ENCODE data around the gene MRTFB. TPM values are rescaled to one million over a fixed set of nuclear protein-coding genes. Genes with fewer than 3 reads are reported as not detected.

The MRTFB gene
- total and polyA plus RNA-seq, 2 of the 13 experiments (the other 11 are each of a cell fraction or from before 2014, with no cell fraction given), result 11.4 to 14.0 TPM

- TF ChIP-seq RBM39 (IDR thresholded peaks at IDR 0.05; ENCODE audit: low read depth, low read length, poor library complexity, severe bottlenecking) (peak; percentile 46), NONO (IDR thresholded peaks at IDR 0.05) (no peak), NONO (CRISPR knock-in tag; conservative IDR thresholded peaks at IDR 0.05) (no peak), KDM5B (CRISPR knock-in tag; IDR thresholded peaks at IDR 0.05; ENCODE audit: borderline replicate concordance) (no peak), NR2F1 (CRISPR knock-in tag; IDR thresholded peaks at IDR 0.05) (no peak), REXO4 (CRISPR knock-in tag; IDR thresholded peaks at IDR 0.05; ENCODE audit: borderline replicate concordance) (no peak), ZNF652 (CRISPR knock-in tag; IDR thresholded peaks at IDR 0.05; ENCODE audit: borderline replicate concordance, low read depth) (peak; percentile 91), ZNF557 (CRISPR knock-in tag; IDR thresholded peaks at IDR 0.05) (no peak), SIX1 (CRISPR knock-in tag; IDR thresholded peaks at IDR 0.05; ENCODE audit: borderline replicate concordance) (no peak), ZNF773 (CRISPR knock-in tag; IDR thresholded peaks at IDR 0.05; ENCODE audit: borderline replicate concordance) (no peak), MIER3 (CRISPR knock-in tag; IDR thresholded peaks at IDR 0.05; ENCODE audit: borderline replicate concordance) (no peak), RORA (CRISPR knock-in tag; IDR thresholded peaks at IDR 0.05) (no peak), STAT5B (CRISPR knock-in tag; IDR thresholded peaks at IDR 0.05) (no peak), ATF7 (IDR thresholded peaks at IDR 0.05) (no peak), ATF7 (CRISPR knock-in tag; IDR thresholded peaks at IDR 0.05) (no peak), POLR2G (IDR thresholded peaks at IDR 0.05; ENCODE audit: low read depth, low read length) (no peak), ZBTB7A (CRISPR knock-in tag; IDR thresholded peaks at IDR 0.05) (no peak), RARG (CRISPR knock-in tag; IDR thresholded peaks at IDR 0.05; ENCODE audit: low read depth) (no peak), PPARG (CRISPR knock-in tag; conservative IDR thresholded peaks at IDR 0.05) (no peak), GFI1 (CRISPR knock-in tag; IDR thresholded peaks at IDR 0.05; ENCODE audit: borderline replicate concordance) (no peak), TMF1 (CRISPR knock-in tag; IDR thresholded peaks at IDR 0.05; ENCODE audit: low read depth) (no peak)
- TF ChIP-seq, protein P1, sequence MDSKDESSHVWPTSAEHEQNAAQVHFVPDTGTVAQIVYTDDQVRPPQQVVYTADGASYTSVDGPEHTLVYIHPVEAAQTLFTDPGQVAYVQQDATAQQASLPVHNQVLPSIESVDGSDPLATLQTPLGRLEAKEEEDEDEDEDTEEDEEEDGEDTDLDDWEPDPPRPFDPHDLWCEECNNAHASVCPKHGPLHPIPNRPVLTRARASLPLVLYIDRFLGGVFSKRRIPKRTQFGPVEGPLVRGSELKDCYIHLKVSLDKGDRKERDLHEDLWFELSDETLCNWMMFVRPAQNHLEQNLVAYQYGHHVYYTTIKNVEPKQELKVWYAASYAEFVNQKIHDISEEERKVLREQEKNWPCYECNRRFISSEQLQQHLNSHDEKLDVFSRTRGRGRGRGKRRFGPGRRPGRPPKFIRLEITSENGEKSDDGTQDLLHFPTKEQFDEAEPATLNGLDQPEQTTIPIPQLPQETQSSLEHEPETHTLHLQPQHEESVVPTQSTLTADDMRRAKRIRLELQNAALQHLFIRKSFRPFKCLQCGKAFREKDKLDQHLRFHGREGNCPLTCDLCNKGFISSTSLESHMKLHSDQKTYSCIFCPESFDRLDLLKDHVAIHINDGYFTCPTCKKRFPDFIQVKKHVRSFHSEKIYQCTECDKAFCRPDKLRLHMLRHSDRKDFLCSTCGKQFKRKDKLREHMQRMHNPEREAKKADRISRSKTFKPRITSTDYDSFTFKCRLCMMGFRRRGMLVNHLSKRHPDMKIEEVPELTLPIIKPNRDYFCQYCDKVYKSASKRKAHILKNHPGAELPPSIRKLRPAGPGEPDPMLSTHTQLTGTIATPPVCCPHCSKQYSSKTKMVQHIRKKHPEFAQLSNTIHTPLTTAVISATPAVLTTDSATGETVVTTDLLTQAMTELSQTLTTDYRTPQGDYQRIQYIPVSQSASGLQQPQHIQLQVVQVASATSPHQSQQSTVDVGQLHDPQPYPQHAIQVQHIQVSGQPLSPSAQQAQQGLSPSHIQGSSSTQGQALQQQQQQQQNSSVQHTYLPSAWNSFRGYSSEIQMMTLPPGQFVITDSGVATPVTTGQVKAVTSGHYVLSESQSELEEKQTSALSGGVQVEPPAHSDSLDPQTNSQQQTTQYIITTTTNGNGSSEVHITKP (CRISPR knock-in tag; IDR thresholded peaks at IDR 0.05; ENCODE audit: low read depth), result no peak
- TF ChIP-seq, protein P2, sequence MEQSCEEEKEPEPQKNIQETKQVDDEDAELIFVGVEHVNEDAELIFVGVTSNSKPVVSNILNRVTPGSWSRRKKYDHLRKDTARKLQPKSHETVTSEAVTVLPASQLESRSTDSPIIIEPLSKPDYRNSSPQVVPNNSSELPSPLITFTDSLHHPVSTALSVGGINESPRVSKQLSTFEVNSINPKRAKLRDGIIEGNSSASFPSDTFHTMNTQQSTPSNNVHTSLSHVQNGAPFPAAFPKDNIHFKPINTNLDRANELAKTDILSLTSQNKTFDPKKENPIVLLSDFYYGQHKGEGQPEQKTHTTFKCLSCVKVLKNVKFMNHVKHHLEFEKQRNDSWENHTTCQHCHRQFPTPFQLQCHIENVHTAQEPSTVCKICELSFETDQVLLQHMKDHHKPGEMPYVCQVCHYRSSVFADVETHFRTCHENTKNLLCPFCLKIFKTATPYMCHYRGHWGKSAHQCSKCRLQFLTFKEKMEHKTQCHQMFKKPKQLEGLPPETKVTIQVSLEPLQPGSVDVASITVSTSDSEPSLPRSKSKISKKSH (CRISPR knock-in tag; IDR thresholded peaks at IDR 0.05; ENCODE audit: borderline replicate concordance), result 0 out of 2 replicates have a peak, but pooled peaks have one; percentile 22
- TF ChIP-seq, protein P3, sequence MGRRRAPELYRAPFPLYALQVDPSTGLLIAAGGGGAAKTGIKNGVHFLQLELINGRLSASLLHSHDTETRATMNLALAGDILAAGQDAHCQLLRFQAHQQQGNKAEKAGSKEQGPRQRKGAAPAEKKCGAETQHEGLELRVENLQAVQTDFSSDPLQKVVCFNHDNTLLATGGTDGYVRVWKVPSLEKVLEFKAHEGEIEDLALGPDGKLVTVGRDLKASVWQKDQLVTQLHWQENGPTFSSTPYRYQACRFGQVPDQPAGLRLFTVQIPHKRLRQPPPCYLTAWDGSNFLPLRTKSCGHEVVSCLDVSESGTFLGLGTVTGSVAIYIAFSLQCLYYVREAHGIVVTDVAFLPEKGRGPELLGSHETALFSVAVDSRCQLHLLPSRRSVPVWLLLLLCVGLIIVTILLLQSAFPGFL (CRISPR knock-in tag; IDR thresholded peaks at IDR 0.05), result 0 out of 2 replicates have a peak, but pooled peaks have one; percentile 18
Observed at GRCh38 chr16:14307527-14308367, 236.6 kb downstream of the MRTFB start (continued).

Data from HepG2 (cell line).